GM21528 (cell line): ENCODE results near the gene GNAT1.
"Not testable (repeated sequence)": the region's sequence is repeated elsewhere in the genome, so short reads cannot be mapped to it uniquely, and the experiment has no call there.

Experiments used
- ATAC-seq: cut with Tn5 transposase; IDR thresholded peaks from one replicate; pipeline ENCODE4 v1.9.1; 2021; ENCODE audit warnings: mild to moderate bottlenecking, moderate library complexity; ENCODE audit not compliant: unreplicated experiment, low FRiP score

Gene GNAT1

GRCh38 chr3:50217681-50218080 is 26.3 kb downstream of the GNAT1 start:
- no peak for ATAC-seq

GRCh38 chr3:50218448-50218847 is 27.0 kb downstream of the GNAT1 start:
- ATAC-seq, result no peak

DNA sequence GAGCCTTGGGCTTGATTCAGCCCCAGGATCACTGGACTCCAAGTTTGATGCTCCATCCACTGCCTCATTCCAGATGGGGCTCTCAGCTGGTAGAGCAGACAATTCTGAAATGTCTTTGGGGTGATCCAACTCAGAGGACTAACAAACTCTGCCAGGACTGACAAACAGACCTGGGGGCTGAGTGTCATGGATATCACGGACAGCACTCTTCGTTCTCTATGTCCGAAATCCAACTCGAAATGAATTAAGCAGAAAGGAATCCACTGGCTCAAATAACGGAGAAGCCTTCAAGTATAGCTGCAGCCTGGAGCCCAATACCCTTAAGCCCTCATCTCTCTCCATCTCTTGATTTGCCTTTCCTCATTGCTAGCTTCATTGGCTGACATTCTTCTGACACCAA is 27.9 kb downstream of the GNAT1 start:
- no peak for ATAC-seq

- no peak for ATAC-seq
Observed at GRCh38 chr3:50220109-50220508, 28.7 kb downstream of the GNAT1 start.

- no peak for ATAC-seq
Observed at GRCh38 chr3:50221051-50221410, 29.6 kb downstream of the GNAT1 start.

- ATAC-seq, result no peak
Observed at GRCh38 chr3:50221411-50222168, 30.2 kb downstream of the GNAT1 start.

GRCh38 chr3:50222169-50222528 is 30.7 kb downstream of the GNAT1 start:
- no peak for ATAC-seq

DNA sequence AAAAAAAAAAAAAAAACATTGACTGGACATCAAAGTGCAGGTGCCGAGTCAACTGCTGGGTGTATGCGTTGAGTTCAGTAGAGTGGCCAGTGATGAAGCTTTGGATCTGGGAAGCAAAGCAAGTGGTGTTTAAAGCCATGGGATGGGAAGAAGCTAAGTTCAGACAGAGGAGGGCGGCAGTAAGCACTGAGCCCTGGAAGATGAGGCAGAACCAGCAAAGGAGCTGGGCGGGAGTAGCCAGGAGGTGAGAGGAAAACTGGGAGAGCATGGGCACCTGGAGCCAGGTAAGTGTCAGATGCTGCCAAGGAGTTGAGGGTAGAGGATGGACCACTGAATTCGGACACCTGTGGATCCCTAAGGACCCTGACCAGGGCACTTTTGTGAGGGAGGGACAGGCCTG is 33.2 kb downstream of the GNAT1 start:
- no peak for ATAC-seq

DNA sequence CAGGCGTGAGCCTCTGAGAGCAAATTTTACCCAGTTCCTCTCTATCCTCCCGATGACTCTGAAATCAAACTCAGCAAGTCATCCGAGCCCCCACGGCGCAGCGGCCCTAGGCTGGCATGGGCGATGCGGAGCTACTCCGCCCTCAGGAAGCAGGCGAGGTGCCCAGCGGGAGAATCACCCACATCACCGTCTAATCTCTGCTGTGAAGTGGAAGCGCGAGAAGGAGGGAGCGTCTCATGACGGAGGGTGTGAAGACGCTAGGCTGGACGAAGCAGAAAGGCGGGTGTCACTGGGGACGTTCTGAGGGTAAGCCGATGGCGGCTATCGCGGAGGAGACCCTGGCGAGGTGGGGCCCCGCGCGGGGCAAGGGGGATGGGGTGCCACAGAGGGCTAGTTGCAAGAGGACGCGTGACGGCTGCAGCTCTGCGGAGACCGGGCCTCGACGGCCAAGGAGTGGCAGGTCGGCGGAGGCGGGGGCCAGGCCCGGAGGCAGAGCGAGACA is 35.5 kb downstream of the GNAT1 start:
- ATAC-seq, result peak; percentile 18

DNA sequence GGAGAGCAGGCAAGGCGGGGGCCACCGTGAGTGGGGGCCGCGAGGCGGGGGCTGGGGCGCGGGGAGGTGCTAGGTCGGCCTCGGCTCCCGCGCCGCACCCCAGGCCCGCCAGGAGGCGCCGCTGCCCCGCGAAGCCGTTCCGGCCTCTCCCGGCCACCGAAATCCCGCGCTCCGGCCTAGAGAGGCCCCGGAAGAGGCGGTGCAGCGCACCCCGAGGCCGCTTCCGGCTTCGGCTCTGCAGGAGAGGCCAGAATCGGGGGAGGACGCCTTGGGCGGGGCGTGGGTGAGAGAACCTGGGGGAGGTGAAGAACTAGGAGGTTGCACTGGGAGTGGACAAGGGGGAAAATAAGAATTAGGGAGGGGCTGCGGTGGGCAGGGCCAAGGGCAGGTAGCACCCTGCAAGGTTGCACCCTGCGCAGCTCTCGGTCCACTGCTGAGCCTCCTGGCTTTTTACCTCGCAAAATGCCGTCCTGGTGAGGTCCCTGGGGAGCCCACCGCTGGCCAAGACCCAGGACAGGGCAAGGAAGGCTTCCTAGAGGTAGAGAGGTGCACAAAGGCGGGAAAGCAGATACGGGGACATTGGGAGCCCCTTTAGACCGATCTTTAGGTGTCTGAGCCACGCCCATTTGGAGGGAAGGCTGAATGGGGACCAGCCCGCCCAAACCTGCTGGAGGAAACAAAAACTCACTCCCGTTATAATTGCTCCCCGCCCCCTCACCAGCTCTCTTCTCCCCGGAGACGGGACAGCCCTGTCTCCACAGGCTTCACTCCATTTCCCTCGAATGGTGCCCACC is 36.2 kb downstream of the GNAT1 start:
- ATAC-seq, result peak; percentile 78

GRCh38 chr3:50228184-50228763 is 36.9 kb downstream of the GNAT1 start:
- not testable (repeated sequence) for ATAC-seq

GRCh38 chr3:50229490-50229889 is 38.1 kb downstream of the GNAT1 start:
- no peak for ATAC-seq

DNA sequence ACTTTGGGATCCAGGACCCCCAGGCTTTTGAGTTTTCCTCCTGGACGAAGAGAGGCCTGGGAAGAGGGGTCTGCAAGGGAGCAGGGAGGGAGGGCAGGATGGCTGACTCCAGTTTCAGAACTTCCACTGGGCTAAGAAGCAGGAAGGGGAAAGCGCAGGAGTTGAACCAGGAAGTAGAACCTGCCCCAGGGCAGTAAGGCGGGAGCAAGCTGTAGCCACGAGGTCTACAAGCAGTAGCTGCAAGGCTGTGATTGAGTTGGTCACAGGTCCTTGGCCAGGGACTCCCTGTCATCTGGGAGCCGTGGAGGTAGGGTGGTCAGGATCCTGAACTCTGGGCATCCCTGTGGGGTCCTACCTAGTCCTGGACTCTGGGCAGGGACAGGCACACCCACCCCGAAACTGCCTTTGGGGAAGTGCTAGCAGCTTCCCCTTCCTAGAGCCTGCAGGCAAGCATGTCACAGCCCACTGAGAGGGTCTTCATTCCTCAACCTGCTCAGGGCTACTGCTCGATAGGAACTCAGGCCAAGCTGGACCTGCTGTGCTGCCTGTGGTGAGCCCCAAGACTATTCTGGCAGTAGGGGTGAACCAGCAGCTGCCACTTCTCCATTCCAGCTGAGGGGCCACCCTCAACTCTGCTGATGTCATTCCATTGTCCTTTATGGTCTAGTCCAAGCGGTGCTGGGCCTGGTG is 38.8 kb downstream of the GNAT1 start:
- no peak for ATAC-seq

DNA sequence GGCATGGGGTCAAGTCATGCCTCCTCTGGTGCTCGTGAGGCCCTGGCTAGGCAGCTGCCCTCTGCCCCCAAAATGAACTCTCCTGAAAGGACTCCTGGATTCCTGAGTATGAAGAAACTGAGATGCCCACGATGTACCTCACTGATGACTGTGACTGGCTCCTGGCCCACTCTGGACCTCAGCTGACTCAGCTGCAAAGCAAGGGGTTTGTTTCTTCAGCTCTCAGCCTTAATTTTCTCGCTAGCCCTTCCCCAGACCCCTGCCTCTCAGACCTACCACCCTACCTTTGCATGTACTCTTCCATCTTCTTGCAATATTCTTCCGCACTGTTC is 39.4 kb downstream of the GNAT1 start:
- ATAC-seq, result no peak

DNA sequence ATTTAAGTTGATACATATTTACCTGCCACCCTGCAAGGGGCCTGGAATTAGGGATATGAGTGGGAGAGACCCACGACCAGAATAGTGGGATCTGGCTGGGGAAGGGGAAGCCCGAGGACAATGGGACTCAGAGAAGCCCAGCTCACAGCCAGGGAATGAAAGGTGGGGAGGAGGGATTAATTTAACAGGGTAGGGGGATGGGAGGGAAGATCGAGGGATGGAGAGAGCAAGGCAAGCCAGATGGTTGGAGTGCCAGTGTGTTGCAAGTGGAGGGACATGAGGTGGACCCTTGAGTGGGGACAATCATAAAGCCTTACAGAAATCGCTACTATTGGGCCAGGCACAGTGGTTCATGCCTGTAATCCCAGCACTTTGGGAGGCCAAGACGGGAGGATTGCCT is 40.2 kb downstream of the GNAT1 start:
- no peak for ATAC-seq

GRCh38 chr3:50232303-50232702 is 40.9 kb downstream of the GNAT1 start:
- no peak for ATAC-seq

GRCh38 chr3:50233176-50233575 is 41.8 kb downstream of the GNAT1 start:
- no peak for ATAC-seq

DNA sequence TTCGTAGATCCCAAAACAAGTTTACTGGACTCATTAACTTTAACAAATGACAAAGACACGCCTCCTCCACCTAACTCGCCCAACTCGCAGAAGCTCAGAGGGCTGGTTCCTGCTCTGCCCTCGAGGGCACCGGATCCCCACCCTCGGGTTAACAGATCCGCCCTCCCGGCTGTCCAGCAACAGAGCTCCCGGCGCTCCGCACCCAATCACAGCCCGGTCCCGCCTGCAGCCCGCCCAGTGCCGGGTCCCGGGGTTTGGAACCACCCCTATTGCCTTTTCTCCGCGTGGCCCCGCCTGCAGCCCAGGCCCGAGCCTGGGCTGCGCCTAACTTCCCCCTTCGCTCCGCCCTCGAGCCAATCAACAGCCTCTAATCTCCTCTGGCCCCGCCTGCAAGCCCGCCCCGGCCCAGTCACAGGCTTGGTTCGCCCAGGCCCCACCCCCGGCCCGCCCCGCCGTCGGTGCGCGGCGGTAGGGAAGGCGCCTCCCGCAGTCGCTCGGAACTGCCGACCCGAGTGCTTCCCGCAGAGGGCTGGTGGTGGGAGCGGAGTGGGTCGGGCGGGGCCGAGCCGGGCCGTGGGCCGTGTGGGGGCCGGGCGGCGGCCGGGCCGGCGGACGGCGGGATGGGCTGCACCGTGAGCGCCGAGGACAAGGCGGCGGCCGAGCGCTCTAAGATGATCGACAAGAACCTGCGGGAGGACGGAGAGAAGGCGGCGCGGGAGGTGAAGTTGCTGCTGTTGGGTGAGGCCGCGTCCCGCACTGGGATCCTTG is 44.5 kb downstream of the GNAT1 start, which contains the start of gene GNAI2:
TSS of gene GNAI2 (plus strand) at position 489 of the 768 bp plus-strand sequence. CDS start at position 621, 132 bp downstream.
- ATAC-seq, result peak; percentile 88

GRCh38 chr3:50236484-50237132 is 45.2 kb downstream of the GNAT1 start:
- ATAC-seq, result no peak
